K562 (cell line): Measurements from ENCODE around the gene RTCA. TPM values are rescaled to one million over a fixed set of nuclear protein-coding genes. Genes with fewer than 3 reads are reported as not detected.

Experiments used
- CBFA2T2 ChIP-seq: fragments of 450-650 bp; conservative IDR thresholded peaks from 2 replicates; pipeline ENCODE4 v1.6.1; 2017; ENCODE audit warnings: mild to moderate bottlenecking
- CBX5 ChIP-seq: IDR thresholded peaks from 2 replicates; pipeline ENCODE4 v1.6.1; 2014; ENCODE audit warnings: low read depth, borderline replicate concordance
- CC2D1A ChIP-seq: fragments of 450-650 bp; IDR thresholded peaks from 2 replicates; pipeline ENCODE4 v1.6.1; 2017; ENCODE audit warnings: mild to moderate bottlenecking
- ELF1 ChIP-seq: fragments of 200-800 bp; sonication (Bioruptor generic); IDR thresholded peaks from 2 replicates; pipeline ENCODE4 v1.6.1; 2016; ENCODE audit warnings: missing genetic modification characterization, missing compliant biosample characterization
- JUN ChIP-seq, 2 experiments: sonication (generic) in 1 of 2; formaldehyde crosslinking in 1 of 2; IDR thresholded peaks; 2 replicates each; pipeline versions ENCODE4 v1.6.1 to v1.8.0; 2012 to 2022; ENCODE audit warnings: borderline replicate concordance in 2 of 2, mild to moderate bottlenecking in 2 of 2, improper control_type of control experiment in 1 of 2, low read depth in 1 of 2, low read length in 1 of 2, missing genetic modification reagents in 1 of 2
- MGA ChIP-seq: fragments of 450-650 bp; IDR thresholded peaks from 2 replicates; pipeline ENCODE4 v1.6.1; 2016; ENCODE audit warnings: mild to moderate bottlenecking, moderate library complexity
- MIER1 ChIP-seq: fragments of 450-650 bp; IDR thresholded peaks from 2 replicates; pipeline ENCODE4 v1.6.1; 2016; ENCODE audit warnings: antibody characterized with exemption, mild to moderate bottlenecking, low read depth
- MLLT1 ChIP-seq, 2 experiments: fragments of 450-650 bp; IDR thresholded peaks; 2 replicates each; pipeline ENCODE4 v1.6.1; 2016
- MYBL2 ChIP-seq, 2 experiments: fragments of 450-650 bp in 1 of 2; sonication (generic) in 1 of 2; formaldehyde crosslinking in 1 of 2; IDR thresholded peaks; 2 replicates each; pipeline versions ENCODE4 v1.6.1 to v1.8.1; 2017 to 2022; ENCODE audit warnings: borderline replicate concordance in 1 of 2, inconsistent platforms in 1 of 2, low read depth in 1 of 2, mild to moderate bottlenecking in 1 of 2, missing genetic modification reagents in 1 of 2, moderate library complexity in 1 of 2
- TEAD4 ChIP-seq, 2 experiments: sonication (generic) in 1 of 2; formaldehyde crosslinking in 1 of 2; IDR thresholded peaks; 2 replicates each; pipeline versions ENCODE4 v1.6.1 to v1.8.0; 2012 to 2022; ENCODE audit warnings: borderline replicate concordance in 1 of 2, inconsistent platforms in 1 of 2, low read length in 1 of 2, mild to moderate bottlenecking in 1 of 2, missing genetic modification reagents in 1 of 2
- ZBTB12 ChIP-seq: fragments of 250-450 bp; sonication (Bioruptor Pico); IDR thresholded peaks from 2 replicates; pipeline ENCODE4 v1.4.0; 2020
- ZFP30 ChIP-seq: fragments of 250-450 bp; sonication (Bioruptor Pico); IDR thresholded peaks from 2 replicates; pipeline ENCODE4 v1.8.0; 2022; ENCODE audit warnings: moderate library complexity, mild to moderate bottlenecking, inconsistent platforms, borderline replicate concordance
- ZNF431 ChIP-seq: sonication (generic); formaldehyde crosslinking; IDR thresholded peaks from 2 replicates; pipeline ENCODE4 v1.8.0; 2022; ENCODE audit warnings: mild to moderate bottlenecking, missing genetic modification reagents
- ZNF584 ChIP-seq: fragments of 200-800 bp; sonication (Bioruptor generic); IDR thresholded peaks from 2 replicates; pipeline ENCODE4 v1.6.1; 2016; ENCODE audit warnings: low read depth, mild to moderate bottlenecking, missing genetic modification characterization, missing compliant biosample characterization
- polyA plus RNA-seq, 8 experiments: library from polyadenylated mRNA; depleted of rRNA in 4 of 8; stranded (reverse) in 5 of 8; unstranded in 3 of 8; fragments of >200 nt; fragmentation: Nextera tagmentation in 2 of 8; fragmentation: Illumina TruSeq in 1 of 8; extraction: Ambion mirVana in 2 of 8; extraction: Trizol in 1 of 8; gene quantifications; 2 replicates each; pipeline versions ENCODE4 v1.2.1 to v1.2.3, GENCODE V29; 2011 to 2014; ENCODE audit warnings: inconsistent platforms in 1 of 8, missing spikeins in 1 of 8
- total RNA-seq, 7 experiments: library from RNA; depleted of rRNA in 6 of 7; stranded (reverse); fragments of >200 nt in 6 of 7; fragmentation: Illumina TruSeq in 2 of 7; extraction: Trizol in 2 of 7; gene quantifications; 2 replicates each; pipeline versions ENCODE4 v1.2.1 to v1.2.3, GENCODE V29; 2011 to 2021; ENCODE audit warnings: low replicate concordance in 1 of 7

The RTCA gene
- total and polyA plus RNA-seq, 9 of the 15 experiments (the other 6 are each of a cell fraction or from before 2014, with no cell fraction given): 11.6 to 57.2 (median 43.2) TPM

GRCh38 chr1:100246738-100247137, 19.3 kb upstream of the RTCA start (continued):
- TF ChIP-seq MLLT1 (IDR thresholded peaks at IDR 0.05) (no peak), ZNF584 (no peak), CBFA2T2 (no peak), ELF1 (no peak), ZNF431 (no peak), MIER1 (no peak), ZBTB12 (CRISPR knock-in tag) (no peak), MGA (no peak), CBX5 (no peak), ZFP30 (no peak), MYBL2 (IDR thresholded peaks at IDR 0.05; ENCODE audit: low read depth) (no peak), MYBL2 (CRISPR knock-in tag; IDR thresholded peaks at IDR 0.05; ENCODE audit: borderline replicate concordance) (no peak), CC2D1A (no peak), TEAD4 (IDR thresholded peaks at IDR 0.05; ENCODE audit: low read length) (peak; percentile 63), TEAD4 (CRISPR knock-in tag; IDR thresholded peaks at IDR 0.05; ENCODE audit: borderline replicate concordance) (no peak), JUN (IDR thresholded peaks at IDR 0.05; ENCODE audit: borderline replicate concordance, low read depth, low read length) (no peak), JUN (CRISPR knock-in tag; IDR thresholded peaks at IDR 0.05; ENCODE audit: borderline replicate concordance) (no peak)
